TTC549 (cell line): ENCODE data around the gene TLE3.

Source experiments
- FAIRE-seq: peaks from 2 replicates; lab custom pipeline; 2012; peaks lifted over from hg19 to GRCh38; lab: Jason Lieb, UNC

Gene TLE3

GRCh38 chr15:70098461-70099166 is 897 bp upstream of the TLE3 start:
- FAIRE-seq: no peak

GRCh38 chr15:70098153-70098460 is 390 bp upstream of the TLE3 start:
- FAIRE-seq: no peak

DNA sequence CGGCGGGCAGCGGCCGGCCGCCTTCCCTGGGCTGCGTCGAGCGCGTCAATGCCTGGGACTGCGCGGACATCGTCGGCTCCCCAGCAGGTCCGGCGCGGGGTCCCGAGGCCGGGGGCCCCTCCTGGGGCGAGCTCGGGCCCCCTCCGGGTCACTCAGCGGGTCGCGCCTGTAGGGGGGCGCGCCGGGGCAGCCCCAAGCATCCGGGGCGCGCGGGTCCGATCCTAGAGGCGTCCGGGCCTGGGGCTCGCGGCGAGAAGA is 725 bp downstream of the TLE3 start:
- no peak for FAIRE-seq

DNA sequence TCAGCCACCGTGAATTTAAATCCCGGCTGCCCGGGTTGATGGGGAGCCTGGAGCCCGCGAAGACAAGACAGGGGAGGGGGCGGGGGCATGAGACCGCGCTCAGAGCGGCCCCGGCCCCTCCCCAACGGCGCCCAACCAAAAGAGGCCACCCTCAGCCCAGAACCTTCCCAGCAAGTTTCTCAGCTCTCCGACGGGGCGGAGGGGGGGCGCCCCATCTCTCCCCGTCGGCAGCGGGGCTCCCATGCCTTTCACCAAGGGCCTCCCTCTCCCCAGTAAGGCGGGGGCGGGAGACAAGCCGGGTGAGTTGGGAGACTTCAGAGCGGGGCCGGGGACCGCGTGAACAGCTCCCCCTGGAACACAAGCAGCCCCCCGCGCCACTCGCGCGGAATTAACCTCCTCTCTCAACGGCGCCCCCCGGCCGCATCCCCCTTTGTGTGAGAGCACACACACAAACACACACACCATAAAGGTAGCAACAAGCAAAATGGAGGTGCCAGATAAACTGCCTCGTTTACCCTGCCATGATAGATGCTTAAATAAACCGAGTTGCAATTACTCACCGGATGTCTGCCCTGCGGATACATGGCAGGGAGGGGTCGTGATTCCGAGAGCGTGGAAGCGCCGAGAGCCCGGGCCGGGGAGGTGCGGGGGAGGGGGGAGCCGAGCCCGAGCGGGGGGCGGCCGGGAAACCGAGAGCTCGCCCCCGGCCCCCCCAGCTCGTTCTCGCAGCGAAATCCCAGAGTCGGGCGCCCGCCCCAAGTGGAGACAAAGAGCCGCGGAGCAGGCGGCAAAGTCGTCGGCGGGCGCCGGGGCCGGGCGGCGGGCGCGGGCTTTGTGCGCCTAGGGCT is 1.3 kb downstream of the TLE3 start:
- FAIRE-seq: no peak

- FAIRE-seq: no peak
Measured at GRCh38 chr15:70095408-70096214, 2.1 kb downstream of the TLE3 start.

GRCh38 chr15:70094690-70095311 is 2.9 kb downstream of the TLE3 start:
- FAIRE-seq: no peak

GRCh38 chr15:70093481-70094319 is 4.0 kb downstream of the TLE3 start:
- FAIRE-seq: no peak

DNA sequence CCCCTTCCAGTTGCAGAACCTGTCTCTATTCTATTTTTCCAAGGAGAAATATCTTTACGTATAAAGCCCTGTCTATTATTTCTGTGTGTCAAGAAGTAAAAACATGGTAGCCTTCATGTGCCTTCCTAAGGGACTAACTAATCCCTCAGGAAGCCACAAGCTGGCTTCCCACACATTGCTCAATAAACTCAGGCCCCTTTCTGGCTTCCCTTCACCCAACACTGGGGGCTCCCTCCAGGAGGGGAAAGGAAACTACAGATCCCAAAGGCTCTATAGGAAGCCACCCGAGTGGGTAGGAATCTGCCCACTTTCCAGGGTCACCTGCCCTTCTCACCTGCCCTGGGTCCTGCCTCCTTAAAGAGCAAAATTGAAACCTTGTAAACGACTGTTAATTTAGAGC is 4.6 kb downstream of the TLE3 start:
- FAIRE-seq: no peak

DNA sequence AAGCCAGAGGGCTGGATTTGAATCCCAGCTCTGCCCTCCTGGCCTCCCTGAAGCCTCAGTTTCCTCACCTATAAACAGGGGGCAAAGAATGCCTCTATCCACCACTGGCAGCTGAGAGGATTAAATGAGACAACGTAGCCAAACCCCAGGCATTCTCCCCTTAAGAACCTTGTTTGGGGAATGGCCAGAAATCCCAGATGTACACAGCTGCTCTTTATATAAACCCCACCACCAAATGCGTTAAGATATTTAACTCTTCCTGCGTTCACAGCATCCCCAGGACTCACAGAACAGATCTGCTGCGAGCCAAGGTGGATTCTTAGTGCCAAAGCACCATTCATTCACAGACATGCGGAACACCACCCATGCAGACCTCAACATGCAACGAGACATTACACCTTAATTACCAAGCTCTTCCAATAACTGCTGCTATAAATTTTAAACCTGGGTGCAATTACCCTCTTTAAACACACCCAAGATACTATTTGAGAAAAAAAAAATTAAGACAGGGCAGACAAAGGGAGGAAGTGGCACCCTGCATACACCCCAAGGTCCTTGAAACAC is 5.2 kb downstream of the TLE3 start:
- FAIRE-seq: no peak

GRCh38 chr15:70091726-70092463 is 5.8 kb downstream of the TLE3 start:
- FAIRE-seq: no peak

- no peak for FAIRE-seq
Measured at GRCh38 chr15:70090436-70091296, 7.1 kb downstream of the TLE3 start.

DNA sequence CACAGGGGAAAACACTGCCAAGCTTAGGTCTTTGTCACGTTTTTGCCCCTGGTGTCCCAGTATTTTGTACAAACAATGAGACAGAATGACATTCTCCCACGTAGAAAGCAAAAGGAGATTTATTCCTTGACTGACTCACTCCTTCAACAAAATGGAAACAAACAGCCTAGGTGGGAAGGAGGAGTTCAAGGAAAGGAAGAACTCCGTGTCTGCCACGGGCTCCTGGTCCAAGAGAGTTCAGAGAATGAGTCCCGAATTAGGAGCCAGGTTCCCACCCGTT is 8.1 kb downstream of the TLE3 start:
- no peak for FAIRE-seq

DNA sequence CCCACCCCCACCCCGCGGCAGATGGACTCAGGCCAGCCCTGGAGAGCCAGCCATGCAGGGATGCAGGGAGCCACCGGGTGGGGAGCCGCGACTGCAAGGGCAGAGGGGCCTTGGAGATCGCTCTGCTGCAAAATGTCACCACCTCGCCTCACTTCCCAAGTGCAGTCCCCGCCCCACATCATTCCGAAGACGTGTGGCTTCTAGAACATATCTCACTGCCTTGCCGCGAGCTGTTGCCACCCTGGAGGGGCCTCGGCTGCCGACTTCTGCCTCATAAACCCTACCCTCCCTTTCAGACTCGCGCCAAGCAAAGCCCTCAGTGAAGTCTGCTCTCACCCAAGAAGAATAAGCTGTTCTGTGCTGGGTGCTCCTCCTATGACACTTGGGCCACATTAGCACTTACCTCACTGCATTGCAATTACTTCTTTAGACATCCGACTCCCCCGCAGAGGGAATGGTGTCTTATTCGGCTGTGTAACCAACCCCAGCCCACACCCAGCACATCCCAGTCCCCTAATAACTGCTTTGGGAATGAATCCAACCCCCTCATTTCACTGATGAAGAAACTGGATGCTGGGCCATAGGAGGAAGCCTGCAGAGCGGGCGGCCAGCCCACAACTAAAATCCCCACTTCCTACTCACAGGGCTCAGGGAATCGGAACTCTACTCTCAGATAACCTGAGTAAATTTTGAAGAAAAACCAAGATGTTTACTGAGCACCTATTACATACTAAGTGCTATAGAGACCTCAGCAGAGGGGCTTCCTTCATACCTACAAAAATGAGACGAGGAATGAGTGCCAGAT is 8.6 kb downstream of the TLE3 start:
- FAIRE-seq: no peak

- FAIRE-seq: no peak
Measured at GRCh38 chr15:70088455-70088854, 9.3 kb downstream of the TLE3 start.

DNA sequence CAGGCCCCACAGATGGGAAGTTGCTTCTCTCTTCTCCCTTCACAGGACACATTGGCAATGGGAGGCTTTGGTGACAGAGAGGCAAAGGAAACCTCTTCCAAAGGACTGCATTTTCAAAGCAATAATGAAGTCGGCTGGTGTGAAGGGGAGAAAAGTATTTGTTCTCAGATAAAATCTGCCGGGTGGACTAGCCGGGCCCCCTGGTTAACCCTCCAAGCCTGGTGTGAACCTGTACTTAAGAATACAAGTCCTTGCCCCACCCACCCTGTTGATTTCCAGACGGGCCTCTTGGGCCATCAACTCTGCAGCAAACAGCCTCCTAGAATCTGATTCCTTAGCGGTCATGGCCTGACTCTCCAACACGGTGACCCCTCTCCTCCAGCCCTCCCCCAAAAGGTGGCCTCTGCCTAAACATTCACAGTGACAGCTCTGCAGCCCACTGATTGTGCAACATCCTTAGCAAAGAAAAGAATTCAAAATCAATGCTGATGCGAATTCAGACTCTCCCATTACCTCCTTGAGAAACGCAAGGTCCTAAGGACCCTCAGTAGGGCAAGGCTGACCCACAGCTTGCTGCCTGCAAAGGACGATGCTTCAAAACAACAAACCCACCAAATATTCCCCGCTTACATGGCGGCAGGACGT is 9.9 kb downstream of the TLE3 start:
- no peak for FAIRE-seq

DNA sequence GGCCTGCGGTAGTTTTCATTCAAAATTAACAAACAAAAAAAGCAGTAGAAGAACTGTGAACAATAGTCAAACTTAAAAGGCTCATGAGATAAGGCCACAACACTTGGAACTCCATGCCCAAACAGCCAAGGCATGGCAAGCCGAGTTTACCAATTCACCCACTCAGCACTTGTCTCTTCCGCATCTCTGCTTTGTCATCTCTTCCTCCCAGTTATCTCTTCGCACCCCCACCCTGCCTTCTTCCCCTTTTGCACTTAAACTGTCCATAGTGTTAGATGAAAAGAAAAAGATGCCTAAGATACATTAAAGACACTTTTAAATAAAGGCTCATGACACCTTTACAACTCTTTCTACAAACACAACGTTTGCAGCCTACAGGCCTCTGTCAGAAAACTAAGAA is 11.1 kb downstream of the TLE3 start:
- FAIRE-seq: no peak

- FAIRE-seq: no peak
Measured at GRCh38 chr15:70084461-70084860, 13.3 kb downstream of the TLE3 start.

- FAIRE-seq: no peak
Measured at GRCh38 chr15:70083946-70084345, 13.8 kb downstream of the TLE3 start.

GRCh38 chr15:70083418-70083817 is 14.3 kb downstream of the TLE3 start:
- FAIRE-seq: no peak
